K562 (cell line): Measurements from ENCODE around the gene SRRT. TPM values are rescaled to one million over a fixed set of nuclear protein-coding genes. Genes with fewer than 3 reads are reported as not detected.

Source experiments
- ASH1L ChIP-seq: fragments of 450-650 bp; IDR thresholded peaks from 2 replicates; pipeline ENCODE4 v1.6.1; 2018; ENCODE audit warnings: borderline replicate concordance, mild to moderate bottlenecking, low read depth; ENCODE audit not compliant: partially characterized antibody
- EGR1 ChIP-seq: fragments of 450-650 bp; conservative IDR thresholded peaks from 2 replicates; pipeline ENCODE4 v1.6.1; 2017; ENCODE audit warnings: mild to moderate bottlenecking
- FOXA1 ChIP-seq: fragments of 450-650 bp; IDR thresholded peaks from 2 replicates; pipeline ENCODE4 v1.6.1; 2016; ENCODE audit warnings: mild to moderate bottlenecking, borderline replicate concordance
- FOXJ2 ChIP-seq: fragments of 200-800 bp; sonication (Bioruptor generic); IDR thresholded peaks from 2 replicates; pipeline ENCODE4 v1.6.1; 2016; ENCODE audit warnings: missing genetic modification characterization, missing compliant biosample characterization
- FOXO4 ChIP-seq: fragments of 450-650 bp; formaldehyde crosslinking; IDR thresholded peaks from 2 replicates; pipeline ENCODE4 v1.4.0; 2020; ENCODE audit warnings: mild to moderate bottlenecking, moderate library complexity
- NEUROD1 ChIP-seq: fragments of 150-350 bp; IDR thresholded peaks from 2 replicates; pipeline ENCODE4 v1.6.1; 2014; ENCODE audit warnings: borderline replicate concordance, low read length, low read depth; ENCODE audit not compliant: partially characterized antibody
- PHB2 ChIP-seq: fragments of 450-650 bp; IDR thresholded peaks from 2 replicates; pipeline ENCODE4 v1.6.1; 2017; ENCODE audit warnings: low read depth
- RHOXF2B ChIP-seq: fragments of 250-450 bp; sonication (Bioruptor Pico); conservative IDR thresholded peaks from 2 replicates; pipeline ENCODE4 v1.5.1; 2021
- SMC3 ChIP-seq: conservative IDR thresholded peaks from 2 replicates; pipeline ENCODE4 v1.6.1; 2011; ENCODE audit warnings: low read depth, low read length, improper control_type of control experiment; ENCODE audit not compliant: insufficient read depth
- SUPT5H ChIP-seq: fragments of 450-650 bp; IDR thresholded peaks from 2 replicates; pipeline ENCODE4 v1.6.1; 2016
- TFAP4 ChIP-seq: sonication (generic); formaldehyde crosslinking; IDR thresholded peaks from 2 replicates; pipeline ENCODE4 v1.8.0; 2022; ENCODE audit warnings: missing genetic modification reagents, mild to moderate bottlenecking, moderate library complexity, borderline replicate concordance
- ZBTB26 ChIP-seq: fragments of 450-650 bp; formaldehyde crosslinking; IDR thresholded peaks from 2 replicates; pipeline ENCODE4 v1.4.0; 2022; ENCODE audit warnings: missing genetic modification characterization
- ZNF121 ChIP-seq: sonication (generic); formaldehyde crosslinking; conservative IDR thresholded peaks from 2 replicates; pipeline ENCODE4 v1.8.0; 2022; ENCODE audit warnings: missing genetic modification reagents
- ZNF143 ChIP-seq: sonication (generic); formaldehyde crosslinking; IDR thresholded peaks from 2 replicates; pipeline ENCODE4 v1.9.0; 2022; ENCODE audit warnings: mild to moderate bottlenecking, missing genetic modification reagents
- ZNF431 ChIP-seq: sonication (generic); formaldehyde crosslinking; IDR thresholded peaks from 2 replicates; pipeline ENCODE4 v1.8.0; 2022; ENCODE audit warnings: mild to moderate bottlenecking, missing genetic modification reagents
- ZNF707 ChIP-seq: fragments of 250-450 bp; sonication (Bioruptor Pico); conservative IDR thresholded peaks from 2 replicates; pipeline ENCODE4 v1.8.0; 2022; ENCODE audit warnings: inconsistent platforms, mild to moderate bottlenecking, moderate library complexity
- polyA plus RNA-seq, 8 experiments: library from polyadenylated mRNA; depleted of rRNA in 4 of 8; stranded (reverse) in 5 of 8; unstranded in 3 of 8; fragments of >200 nt; fragmentation: Nextera tagmentation in 2 of 8; fragmentation: Illumina TruSeq in 1 of 8; extraction: Ambion mirVana in 2 of 8; extraction: Trizol in 1 of 8; gene quantifications; 2 replicates each; pipeline versions ENCODE4 v1.2.1 to v1.2.3, GENCODE V29; 2011 to 2014; ENCODE audit warnings: inconsistent platforms in 1 of 8, missing spikeins in 1 of 8
- total RNA-seq, 7 experiments: library from RNA; depleted of rRNA in 6 of 7; stranded (reverse); fragments of >200 nt in 6 of 7; fragmentation: Illumina TruSeq in 2 of 7; extraction: Trizol in 2 of 7; gene quantifications; 2 replicates each; pipeline versions ENCODE4 v1.2.1 to v1.2.3, GENCODE V29; 2011 to 2021; ENCODE audit warnings: low replicate concordance in 1 of 7
- TF ChIP-seq, protein P1 (sequence below): fragments of 450-650 bp; IDR thresholded peaks from 2 replicates; pipeline ENCODE4 v1.6.1; 2016; ENCODE audit warnings: missing biosample characterization, missing genetic modification characterization
- TF ChIP-seq, protein P2 (sequence below): fragments of 250-450 bp; sonication (Bioruptor Pico); IDR thresholded peaks from 2 replicates; pipeline ENCODE4 v1.8.0; 2021; ENCODE audit warnings: moderate library complexity, mild to moderate bottlenecking, inconsistent platforms

The SRRT gene
- total and polyA plus RNA-seq, 9 of the 15 experiments (the other 6 are each of a cell fraction or from before 2014, with no cell fraction given): 10.3 to 263 (median 84.4) TPM

- TF ChIP-seq FOXO4 (CRISPR knock-in tag): peak; percentile 90; the same call in 1 of the 2 replicates
- TF ChIP-seq ZBTB26 (CRISPR knock-in tag): peak; percentile 96
- TF ChIP-seq, protein P1, sequence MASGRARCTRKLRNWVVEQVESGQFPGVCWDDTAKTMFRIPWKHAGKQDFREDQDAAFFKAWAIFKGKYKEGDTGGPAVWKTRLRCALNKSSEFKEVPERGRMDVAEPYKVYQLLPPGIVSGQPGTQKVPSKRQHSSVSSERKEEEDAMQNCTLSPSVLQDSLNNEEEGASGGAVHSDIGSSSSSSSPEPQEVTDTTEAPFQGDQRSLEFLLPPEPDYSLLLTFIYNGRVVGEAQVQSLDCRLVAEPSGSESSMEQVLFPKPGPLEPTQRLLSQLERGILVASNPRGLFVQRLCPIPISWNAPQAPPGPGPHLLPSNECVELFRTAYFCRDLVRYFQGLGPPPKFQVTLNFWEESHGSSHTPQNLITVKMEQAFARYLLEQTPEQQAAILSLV: no peak
- TF ChIP-seq, protein P2, sequence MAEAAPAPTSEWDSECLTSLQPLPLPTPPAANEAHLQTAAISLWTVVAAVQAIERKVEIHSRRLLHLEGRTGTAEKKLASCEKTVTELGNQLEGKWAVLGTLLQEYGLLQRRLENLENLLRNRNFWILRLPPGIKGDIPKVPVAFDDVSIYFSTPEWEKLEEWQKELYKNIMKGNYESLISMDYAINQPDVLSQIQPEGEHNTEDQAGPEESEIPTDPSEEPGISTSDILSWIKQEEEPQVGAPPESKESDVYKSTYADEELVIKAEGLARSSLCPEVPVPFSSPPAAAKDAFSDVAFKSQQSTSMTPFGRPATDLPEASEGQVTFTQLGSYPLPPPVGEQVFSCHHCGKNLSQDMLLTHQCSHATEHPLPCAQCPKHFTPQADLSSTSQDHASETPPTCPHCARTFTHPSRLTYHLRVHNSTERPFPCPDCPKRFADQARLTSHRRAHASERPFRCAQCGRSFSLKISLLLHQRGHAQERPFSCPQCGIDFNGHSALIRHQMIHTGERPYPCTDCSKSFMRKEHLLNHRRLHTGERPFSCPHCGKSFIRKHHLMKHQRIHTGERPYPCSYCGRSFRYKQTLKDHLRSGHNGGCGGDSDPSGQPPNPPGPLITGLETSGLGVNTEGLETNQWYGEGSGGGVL (CRISPR knock-in tag): no peak
- peak; percentile 87 for TF ChIP-seq EGR1
- peak; percentile 98 for TF ChIP-seq SUPT5H
- no peak for TF ChIP-seq FOXA1
- no peak for TF ChIP-seq RHOXF2B
- no peak for TF ChIP-seq ZNF707
- no peak for TF ChIP-seq ZNF121 (CRISPR knock-in tag)
- TF ChIP-seq SMC3: 0 out of 2 replicates have a peak, but pooled peaks have one; percentile 5
- 0 out of 2 replicates have a peak, but pooled peaks have one; percentile 71 for TF ChIP-seq ZNF431 (CRISPR knock-in tag)
- TF ChIP-seq FOXJ2 (tag): no peak
- TF ChIP-seq NEUROD1: peak; percentile 84
- TF ChIP-seq PHB2: 0 out of 2 replicates have a peak, but pooled peaks have one; percentile 19
- TF ChIP-seq TFAP4 (CRISPR knock-in tag): peak; percentile 75
- no peak for TF ChIP-seq ASH1L
- peak; percentile 76 for TF ChIP-seq ZNF143 (CRISPR knock-in tag)
Observed at GRCh38 chr7:100874577-100875355, at the start of gene SRRT (continued).
